Astrocyte of the hippocampus (primary cell): ENCODE results near the gene ATG13.

Experiments used
- DNase-seq: peaks from one replicate; pipeline ENCODE4 v3.0.0; 2011; ENCODE audit warnings: low read depth, low spot score

Gene ATG13

GRCh38 chr11:46675288-46675851 is 58.0 kb downstream of the ATG13 start:
- peak; percentile 73 for DNase-seq

- DNase-seq: no peak
Measured at GRCh38 chr11:46675949-46676348, 58.6 kb downstream of the ATG13 start.

- DNase-seq: no peak
Measured at GRCh38 chr11:46676436-46677158, 59.2 kb downstream of the ATG13 start.

- no peak for DNase-seq
Measured at GRCh38 chr11:46677169-46677568, 59.8 kb downstream of the ATG13 start.

- peak; percentile 34 for DNase-seq
Measured at GRCh38 chr11:46677991-46678740, 60.8 kb downstream of the ATG13 start.

GRCh38 chr11:46678741-46679130 is 61.4 kb downstream of the ATG13 start:
- no peak for DNase-seq

- DNase-seq: no peak
Measured at GRCh38 chr11:46679241-46680163, 62.1 kb downstream of the ATG13 start.

- no peak for DNase-seq
Measured at GRCh38 chr11:46680164-46680760, 62.9 kb downstream of the ATG13 start.

GRCh38 chr11:46680815-46681214 is 63.5 kb downstream of the ATG13 start:
- DNase-seq: no peak

GRCh38 chr11:46681814-46682213 is 64.5 kb downstream of the ATG13 start:
- no peak for DNase-seq

- DNase-seq: peak; percentile 47
Measured at GRCh38 chr11:46682773-46683752, 65.7 kb downstream of the ATG13 start.

GRCh38 chr11:46684367-46684766 is 67.0 kb downstream of the ATG13 start:
- DNase-seq: no peak

- peak; percentile 68 for DNase-seq
Measured at GRCh38 chr11:46686886-46687795, 69.8 kb downstream of the ATG13 start.

- DNase-seq: no peak
Measured at GRCh38 chr11:46690702-46691101, 73.3 kb downstream of the ATG13 start.

GRCh38 chr11:46692450-46692849 is 75.1 kb downstream of the ATG13 start:
- DNase-seq: no peak

GRCh38 chr11:46693597-46694012 is 76.3 kb downstream of the ATG13 start:
- peak; percentile 71 for DNase-seq

GRCh38 chr11:46694072-46694471 is 76.7 kb downstream of the ATG13 start:
- no peak for DNase-seq

- no peak for DNase-seq
Measured at GRCh38 chr11:46694607-46695006, 77.3 kb downstream of the ATG13 start.
